Smooth muscle cell (in vitro differentiated cells): ENCODE results near the gene MUC2. TPM values are rescaled to one million over a fixed set of nuclear protein-coding genes. Genes with fewer than 3 reads are reported as not detected.

Experiments used
- DNase-seq: peaks from one replicate; lab custom pipeline; 2025; ENCODE audit not compliant: unreplicated experiment; lab: John Stamatoyannopoulos, UW
- H2AFZ ChIP-seq: fragments of 200-600 bp; sonication (generic); 2 replicates; pipeline ENCODE4 v1.6.0; 2016; ENCODE audit warnings: antibody characterized with exemption, low read depth, mild to moderate bottlenecking
- H3F3A ChIP-seq: fragments of 200-600 bp; sonication (generic); 2 replicates; pipeline ENCODE4 v1.6.0; 2017; ENCODE audit warnings: antibody characterized with exemption, low read depth
- H3K27ac ChIP-seq: fragments of 200-600 bp; sonication (generic); 2 replicates; pipeline ENCODE4 v1.5.1; 2016; ENCODE audit warnings: low read depth, mild to moderate bottlenecking
- H3K27me3 ChIP-seq: fragments of 200-600 bp; sonication (generic); 2 replicates; pipeline ENCODE4 v1.6.1; 2016; ENCODE audit warnings: low read depth, mild to moderate bottlenecking
- H3K36me3 ChIP-seq: fragments of 200-600 bp; sonication (generic); 2 replicates; pipeline ENCODE4 v1.5.1; 2016; ENCODE audit warnings: low read depth
- H3K4me1 ChIP-seq: fragments of 200-600 bp; sonication (generic); 2 replicates; pipeline ENCODE4 v1.5.1; 2016; ENCODE audit warnings: low read depth
- H3K4me2 ChIP-seq: fragments of 200-600 bp; sonication (generic); 2 replicates; pipeline ENCODE4 v1.6.0; 2016; ENCODE audit warnings: mild to moderate bottlenecking
- H3K4me3 ChIP-seq: fragments of 200-600 bp; sonication (generic); 2 replicates; pipeline ENCODE4 v1.5.1; 2016; ENCODE audit warnings: mild to moderate bottlenecking
- H3K79me2 ChIP-seq: fragments of 200-600 bp; sonication (generic); 2 replicates; pipeline ENCODE4 v1.6.0; 2016; ENCODE audit warnings: low read depth, mild to moderate bottlenecking
- H3K9ac ChIP-seq: fragments of 200-600 bp; sonication (generic); 2 replicates; pipeline ENCODE4 v1.6.0; 2016; ENCODE audit warnings: low read depth
- H3K9me3 ChIP-seq: fragments of 200-600 bp; sonication (generic); replicated peaks from 2 replicates; pipeline ENCODE4 v1.5.1; 2016; ENCODE audit warnings: low read depth
- H4K20me1 ChIP-seq: fragments of 200-600 bp; sonication (generic); 2 replicates; pipeline ENCODE4 v1.6.0; 2016; ENCODE audit warnings: low read depth
- WGBS: methylation state at CpG from one replicate; pipeline ENCODE4 v1.1.7; 2016; ENCODE audit warnings: low lambda C conversion rate; 5-methylcytosine and 5-hydroxymethylcytosine counted together
- polyA plus RNA-seq: library from polyadenylated mRNA; unstranded; fragments of >200 nt; fragmentation: Nextera tagmentation; extraction: Ambion mirVana; gene quantifications from 2 replicates; pipeline ENCODE4 v1.2.1, GENCODE V29; 2016
- total RNA-seq: library from RNA; depleted of rRNA; stranded (reverse); fragments of >200 nt; gene quantifications from 2 replicates; pipeline ENCODE4 v1.2.3, GENCODE V29; 2014
- TF ChIP-seq, protein P1 (sequence below): fragments of 200-600 bp; sonication (generic); IDR thresholded peaks from 2 replicates; pipeline ENCODE4 v1.5.1; 2017; ENCODE audit warnings: borderline replicate concordance, mild to moderate bottlenecking, antibody characterized with exemption; ENCODE audit not compliant: insufficient read depth, poor library complexity, severe bottlenecking

MUC2 gene
- total and polyA plus RNA-seq, 2 experiments from 2014 or later: not detected

DNA sequence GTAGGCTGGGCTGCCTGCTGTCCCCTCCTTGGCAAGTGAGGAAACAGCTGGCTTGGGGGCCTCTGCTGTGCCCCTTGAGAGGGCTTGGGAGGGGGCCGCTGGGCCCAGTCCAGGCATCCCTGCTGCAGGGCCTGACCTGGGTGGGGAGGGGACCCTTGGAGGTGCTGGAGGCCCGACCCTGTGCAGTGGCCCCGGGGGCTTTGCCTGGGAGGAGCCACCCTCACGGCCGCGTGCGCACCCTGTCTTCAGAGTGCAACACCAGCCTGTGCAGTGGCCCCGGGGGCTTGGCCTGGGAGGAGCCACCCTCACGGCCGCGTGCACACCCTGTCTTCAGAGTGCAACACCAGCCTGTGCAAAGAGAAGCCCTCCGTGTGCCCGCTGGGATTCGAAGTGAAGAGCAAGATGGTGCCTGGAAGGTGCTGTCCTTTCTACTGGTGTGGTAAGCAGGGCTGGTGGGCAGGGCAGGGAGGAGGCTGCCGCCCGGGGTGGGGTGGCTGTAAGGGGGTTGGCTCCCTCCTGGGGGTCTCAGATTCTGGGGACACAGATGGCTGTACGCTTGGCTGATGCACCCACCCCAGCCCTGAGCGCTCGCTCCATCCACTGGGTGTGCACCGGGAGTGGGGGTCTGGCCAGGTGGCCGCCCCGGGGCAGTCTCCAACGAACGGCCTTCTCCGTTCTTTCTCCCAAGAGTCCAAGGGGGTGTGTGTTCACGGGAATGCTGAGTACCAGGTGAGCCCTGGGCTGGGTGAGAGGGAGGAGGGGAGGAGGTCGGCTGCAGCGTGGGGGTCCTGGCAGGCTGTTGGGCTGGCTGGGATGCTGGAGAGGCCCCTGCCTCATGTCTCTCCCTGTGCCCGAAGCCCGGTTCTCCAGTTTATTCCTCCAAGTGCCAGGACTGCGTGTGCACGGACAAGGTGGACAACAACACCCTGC is 32.9 kb downstream of the MUC2 start:
- Histone ChIP-seq H3K9me3 (no peaks in the 10 kb centered on the region), H4K20me1 (no peaks in the 10 kb centered on the region), H2AFZ (no peak overlapping the region), H3K27ac (no peak overlapping the region), H3K36me3 (no peaks in the 10 kb centered on the region), H3K27me3 (no peaks in the 10 kb centered on the region), H3K79me2 (no peaks in the 10 kb centered on the region), H3K9ac (no peak overlapping the region), H3F3A (no peaks in the 10 kb centered on the region), H3K4me3 (no peak overlapping the region), H3K4me1 (no peaks in the 10 kb centered on the region), H3K4me2 (no peak overlapping the region)
- no peak for DNase-seq
- WGBS: 91% methylated on average over 24 of the region's 32 CpGs
- TF ChIP-seq, protein P1, sequence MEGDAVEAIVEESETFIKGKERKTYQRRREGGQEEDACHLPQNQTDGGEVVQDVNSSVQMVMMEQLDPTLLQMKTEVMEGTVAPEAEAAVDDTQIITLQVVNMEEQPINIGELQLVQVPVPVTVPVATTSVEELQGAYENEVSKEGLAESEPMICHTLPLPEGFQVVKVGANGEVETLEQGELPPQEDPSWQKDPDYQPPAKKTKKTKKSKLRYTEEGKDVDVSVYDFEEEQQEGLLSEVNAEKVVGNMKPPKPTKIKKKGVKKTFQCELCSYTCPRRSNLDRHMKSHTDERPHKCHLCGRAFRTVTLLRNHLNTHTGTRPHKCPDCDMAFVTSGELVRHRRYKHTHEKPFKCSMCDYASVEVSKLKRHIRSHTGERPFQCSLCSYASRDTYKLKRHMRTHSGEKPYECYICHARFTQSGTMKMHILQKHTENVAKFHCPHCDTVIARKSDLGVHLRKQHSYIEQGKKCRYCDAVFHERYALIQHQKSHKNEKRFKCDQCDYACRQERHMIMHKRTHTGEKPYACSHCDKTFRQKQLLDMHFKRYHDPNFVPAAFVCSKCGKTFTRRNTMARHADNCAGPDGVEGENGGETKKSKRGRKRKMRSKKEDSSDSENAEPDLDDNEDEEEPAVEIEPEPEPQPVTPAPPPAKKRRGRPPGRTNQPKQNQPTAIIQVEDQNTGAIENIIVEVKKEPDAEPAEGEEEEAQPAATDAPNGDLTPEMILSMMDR: no peak

DNA sequence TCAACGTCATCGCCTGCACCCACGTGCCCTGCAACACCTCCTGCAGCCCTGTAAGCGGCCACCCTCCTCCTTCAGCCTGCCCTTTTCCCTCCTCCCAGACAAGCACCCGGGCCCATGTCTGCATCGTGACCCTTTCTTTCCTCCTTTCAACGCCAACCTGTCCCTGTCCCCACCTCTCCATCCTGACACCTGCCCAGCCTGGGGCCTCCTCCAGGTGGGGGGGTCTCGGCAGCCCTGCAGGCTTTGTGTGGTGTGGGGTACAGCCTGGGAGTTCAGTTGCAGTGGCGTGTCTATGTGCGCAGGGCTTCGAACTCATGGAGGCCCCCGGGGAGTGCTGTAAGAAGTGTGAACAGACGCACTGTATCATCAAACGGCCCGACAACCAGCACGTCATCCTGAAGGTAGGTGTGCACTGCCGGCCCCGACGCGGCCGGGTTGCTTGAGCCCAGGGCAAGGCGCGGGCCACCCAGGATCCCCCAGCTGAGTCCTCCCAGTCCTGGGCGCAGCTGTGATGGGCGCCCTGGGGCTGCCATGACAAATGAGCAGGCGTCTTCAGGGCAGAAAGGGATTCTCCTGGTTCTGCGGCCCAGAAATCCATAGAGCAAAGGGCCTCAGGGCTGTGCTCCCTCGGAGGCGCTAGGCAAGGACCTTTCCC is 33.7 kb downstream of the MUC2 start:
- Histone ChIP-seq H3K4me1 (no peaks in the 10 kb centered on the region), H3K9ac (no peak overlapping the region), H3K27ac (no peak overlapping the region), H3K4me3 (no peak overlapping the region), H2AFZ (no peak overlapping the region), H3K4me2 (no peak overlapping the region), H3K27me3 (no peaks in the 10 kb centered on the region), H3K36me3 (no peaks in the 10 kb centered on the region), H3F3A (no peaks in the 10 kb centered on the region), H4K20me1 (no peaks in the 10 kb centered on the region), H3K79me2 (no peaks in the 10 kb centered on the region), H3K9me3 (no peaks in the 10 kb centered on the region)
- WGBS: 93% methylated on average over 26 of the region's 29 CpGs
- DNase-seq: no peak
- TF ChIP-seq, protein P1: no peak

DNA sequence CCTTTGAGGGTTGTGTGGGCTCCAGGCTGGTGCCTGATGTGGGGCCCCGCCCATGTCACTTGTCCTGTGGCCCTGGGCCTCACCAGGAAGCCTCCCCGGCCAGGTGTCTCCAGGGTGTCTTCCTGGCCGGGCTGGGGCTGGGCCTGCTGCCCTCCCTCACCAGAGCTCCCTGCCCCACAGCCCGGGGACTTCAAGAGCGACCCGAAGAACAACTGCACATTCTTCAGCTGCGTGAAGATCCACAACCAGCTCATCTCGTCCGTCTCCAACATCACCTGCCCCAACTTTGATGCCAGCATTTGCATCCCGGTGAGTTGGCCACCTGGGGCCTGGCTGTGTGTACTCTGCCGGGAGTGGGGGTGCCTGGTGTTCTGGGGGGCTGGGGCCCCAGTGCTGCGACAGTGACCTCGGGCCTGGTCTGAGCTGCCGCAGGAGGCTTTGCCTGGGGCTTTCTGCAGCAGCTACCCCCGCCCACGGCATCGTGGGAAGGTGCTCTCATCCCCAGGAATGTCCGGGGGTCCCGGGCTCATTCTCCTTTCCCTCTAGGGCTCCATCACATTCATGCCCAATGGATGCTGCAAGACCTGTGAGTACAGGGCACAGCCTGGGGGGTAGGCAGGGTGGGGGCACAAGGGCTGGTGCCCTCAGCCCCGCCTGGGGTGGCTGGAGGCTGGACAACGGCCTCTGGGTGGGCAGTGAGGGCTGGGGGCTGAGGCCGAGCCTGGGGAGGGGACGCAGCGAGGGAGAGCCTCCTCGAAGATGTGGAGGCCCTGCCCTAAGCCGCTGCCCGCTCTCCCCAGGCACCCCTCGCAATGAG is 34.6 kb downstream of the MUC2 start:
- no peak overlapping the region for H3K27ac ChIP-seq
- TF ChIP-seq, protein P1: no peak
- H3K4me2 ChIP-seq: no peak overlapping the region
- WGBS: 91% methylated on average over 27 of the region's 28 CpGs
- no peak overlapping the region for H3K9ac ChIP-seq
- H3K4me1 ChIP-seq: no peaks in the 10 kb centered on the region
- H3K79me2 ChIP-seq: no peaks in the 10 kb centered on the region
- no peak overlapping the region for H3K4me3 ChIP-seq
- H3K27me3 ChIP-seq: no peaks in the 10 kb centered on the region
- no peaks in the 10 kb centered on the region for H3F3A ChIP-seq
- no peaks in the 10 kb centered on the region for H3K9me3 ChIP-seq
- H3K36me3 ChIP-seq: no peaks in the 10 kb centered on the region
- H4K20me1 ChIP-seq: no peaks in the 10 kb centered on the region
- DNase-seq: no peak
- no peak overlapping the region for H2AFZ ChIP-seq
